HepG2 (cell line): ENCODE results near the gene LRP1B. TPM values are rescaled to one million over a fixed set of nuclear protein-coding genes. Genes with fewer than 3 reads are reported as not detected.

Source experiments
- ATAC-seq: fragments of 200-7000 bp; cut with Tn5 transposase; 3 replicates; pipeline ENCODE4 v1.9.1; 2020; ENCODE audit warnings: mild to moderate bottlenecking, moderate library complexity
- BruUV-seq: library from RNA; stranded (reverse); fragments of 400-500 nt; replicated peaks from 2 replicates; lab custom pipeline; 2021; lab: Mats Ljungman, UMichigan
- CTCF ChIA-PET: fragments of 300-600 bp; formaldehyde crosslinking; extraction: SDS; loops from one replicate; lab custom pipeline; 2021; ENCODE audit warnings: low total read pairs, inconsistent platforms, low intra/inter-chr PET ratio; lab: Yijun Ruan, JAX
- POLR2A ChIA-PET: fragments of 350-600 bp; sonication (Branson Sonifier 250); formaldehyde crosslinking; loops from one replicate; lab custom pipeline; 2020; ENCODE audit warnings: antibody characterized with exemption, inconsistent platforms; lab: Yijun Ruan, JAX
- DNase-seq: peaks from one replicate; pipeline ENCODE4 v3.0.0-alpha.2; 2015; ENCODE audit warnings: low spot score
- FAIRE-seq: peaks from 3 replicates; lab custom pipeline; 2011; peaks lifted over from hg19 to GRCh38; lab: Jason Lieb, UNC
- H2AFZ ChIP-seq: one replicate; pipeline ENCODE4 v1.6.1; 2011; ENCODE audit warnings: low read length, inconsistent platforms
- H3K27ac ChIP-seq: fragments of 300-600 bp; 3 replicates; pipeline ENCODE4 v1.8.0; 2011; ENCODE audit warnings: mixed run types, mild to moderate bottlenecking, mixed read lengths, low read length, inconsistent platforms; ENCODE audit not compliant: insufficient read depth; ENCODE audit errors: extremely low read length
- H3K27me3 ChIP-seq, 2 experiments: fragments of 200-600 bp in 1 of 2; 2 replicates in 1 of 2; 3 replicates in 1 of 2; pipeline versions ENCODE4 v1.6.0 to v1.8.0; 2011; ENCODE audit warnings: low read length in 2 of 2, mild to moderate bottlenecking in 2 of 2, moderate library complexity in 2 of 2, inconsistent platforms in 1 of 2; ENCODE audit not compliant: insufficient read depth in 2 of 2, control insufficient read depth in 1 of 2
- H3K36me3 ChIP-seq, 2 experiments: fragments of 200-600 bp in 1 of 2; replicated peaks in 1 of 2; 2 replicates in 1 of 2; 3 replicates in 1 of 2; pipeline versions ENCODE4 v1.5.1 to v1.8.0; 2011; ENCODE audit warnings: low read length in 2 of 2, inconsistent platforms in 1 of 2; ENCODE audit not compliant: insufficient read depth in 2 of 2, control insufficient read depth in 1 of 2
- H3K4me1 ChIP-seq: 2 replicates; pipeline ENCODE4 v1.5.1; 2012; ENCODE audit warnings: low read length, inconsistent platforms; ENCODE audit not compliant: insufficient read depth
- H3K4me2 ChIP-seq: 2 replicates; pipeline ENCODE4 v1.6.0; 2011; ENCODE audit warnings: low read depth, low read length, inconsistent platforms
- H3K4me3 ChIP-seq, 3 experiments: fragments of 200-600 bp in 1 of 3; sonication (generic), shearing (Covaris generic) in 1 of 3; replicated peaks in 1 of 3; 2 replicates each; pipeline ENCODE4 v1.5.1; 2011 to 2016; ENCODE audit warnings: low read length in 3 of 3, inconsistent platforms in 2 of 3, low read depth in 2 of 3, mild to moderate bottlenecking in 2 of 3, control low read depth in 1 of 3, mixed read lengths in 1 of 3; ENCODE audit not compliant: insufficient read depth in 1 of 3
- H3K79me2 ChIP-seq: one replicate; pipeline ENCODE4 v1.6.1; 2011; ENCODE audit warnings: low read length, inconsistent platforms; ENCODE audit not compliant: insufficient read depth
- H3K9ac ChIP-seq: 2 replicates; pipeline ENCODE4 v1.6.0; 2011; ENCODE audit warnings: mild to moderate bottlenecking, low read depth, low read length, inconsistent platforms; ENCODE audit not compliant: insufficient read depth
- H3K9me3 ChIP-seq: 2 replicates; pipeline ENCODE4 v1.5.1; 2012; ENCODE audit warnings: mild to moderate bottlenecking, low read length
- H4K20me1 ChIP-seq: 2 replicates; pipeline ENCODE4 v1.6.0; 2011; ENCODE audit warnings: inconsistent platforms, mild to moderate bottlenecking, low read length, moderate library complexity; ENCODE audit not compliant: insufficient read depth
- CEBPB ChIP-seq: IDR thresholded peaks from 2 replicates; pipeline ENCODE4 v1.6.1; 2011; ENCODE audit warnings: low read depth, low read length, improper control_type of control experiment, borderline replicate concordance
- FOXK2 ChIP-seq: fragments of 450-650 bp; IDR thresholded peaks from 2 replicates; pipeline ENCODE4 v1.6.1; 2016
- KLF13 ChIP-seq: sonication (generic); formaldehyde crosslinking; IDR thresholded peaks from 2 replicates; pipeline ENCODE4 v1.4.0; 2020; ENCODE audit warnings: mild to moderate bottlenecking, missing genetic modification reagents
- MAZ ChIP-seq, 2 experiments: sonication (generic) in 1 of 2; formaldehyde crosslinking in 1 of 2; IDR thresholded peaks; 2 replicates each; pipeline versions ENCODE4 v1.5.0 to v1.6.1; 2012 to 2020; ENCODE audit warnings: low read depth in 2 of 2, mild to moderate bottlenecking in 2 of 2, borderline replicate concordance in 1 of 2, improper control_type of control experiment in 1 of 2, low read length in 1 of 2, missing genetic modification reagents in 1 of 2, moderate library complexity in 1 of 2
- MXI1 ChIP-seq: IDR thresholded peaks from 3 replicates; pipeline ENCODE4 v1.6.1; 2012; ENCODE audit warnings: low read depth, low read length, inconsistent platforms, borderline replicate concordance
- SMAD3 ChIP-seq: sonication (generic); formaldehyde crosslinking; IDR thresholded peaks from 2 replicates; pipeline ENCODE4 v1.4.0; 2020; ENCODE audit warnings: missing genetic modification reagents
- TOPORS ChIP-seq: sonication (generic); formaldehyde crosslinking; IDR thresholded peaks from 2 replicates; pipeline ENCODE4 v1.8.0; 2023; ENCODE audit warnings: mild to moderate bottlenecking, missing genetic modification reagents
- ZBTB7B ChIP-seq: sonication (generic); formaldehyde crosslinking; IDR thresholded peaks from 2 replicates; pipeline ENCODE4 v1.4.0; 2020; ENCODE audit warnings: missing genetic modification reagents
- ZFP62 ChIP-seq: sonication (generic); formaldehyde crosslinking; IDR thresholded peaks from 2 replicates; pipeline ENCODE4 v1.4.0; 2020; ENCODE audit warnings: missing genetic modification reagents
- ZNF20 ChIP-seq: sonication (generic); formaldehyde crosslinking; IDR thresholded peaks from 2 replicates; pipeline ENCODE4 v1.4.0; 2020; ENCODE audit warnings: mild to moderate bottlenecking, moderate library complexity, missing genetic modification reagents
- WGBS: methylation state at CpG from one replicate; pipeline ENCODE4 v1.1.6; 2017; ENCODE audit warnings: low lambda C conversion rate; 5-methylcytosine and 5-hydroxymethylcytosine counted together
- in situ Hi-C: cut with HindIII; loops from 2 replicates; pipeline ENCODE4 v1.10.0; 2017; ENCODE audit warnings: low pct_unique_long_range_greater_than_20kb; ENCODE audit not compliant: extremely low pct_ligation_motif_present
- intact Hi-C: fragments of 100-400 bp; cut with micrococcal nuclease; formaldehyde crosslinking; loops from one replicate; pipeline ENCODE4 v1.10.0; 2022; ENCODE audit not compliant: unreplicated experiment
- polyA plus RNA-seq, 8 experiments: library from polyadenylated mRNA; depleted of rRNA in 3 of 8; stranded (reverse) in 7 of 8; unstranded in 1 of 8; fragments of >200 nt; fragmentation: Illumina TruSeq in 4 of 8; extraction: Trizol in 4 of 8; gene quantifications; 2 replicates each; pipeline versions ENCODE4 v1.2.1 to v1.2.3, GENCODE V29; 2011 to 2016; ENCODE audit warnings: low read depth in 4 of 8, missing spikeins in 1 of 8, mixed read lengths in 1 of 8; ENCODE audit not compliant: insufficient read depth in 1 of 8
- total RNA-seq, 5 experiments: library from RNA; depleted of rRNA; stranded (reverse); fragments of >200 nt; fragmentation: Illumina TruSeq; extraction: Trizol; gene quantifications; 2 replicates each; pipeline ENCODE4 v1.2.3, GENCODE V29; 2016; ENCODE audit warnings: low read depth in 1 of 5

Gene LRP1B
- total and polyA plus RNA-seq, 2 of the 13 experiments (the other 11 are each of a cell fraction or from before 2014, with no cell fraction given), result 0.04 TPM; not detected in 1

- TF ChIP-seq FOXK2 (no peak), ZBTB7B (CRISPR knock-in tag) (no peak), ZNF20 (CRISPR knock-in tag) (no peak), SMAD3 (CRISPR knock-in tag) (no peak), MXI1 (no peak), TOPORS (CRISPR knock-in tag) (no peak)
- TF ChIP-seq, all 625 proteins: peak for 0
Measured at GRCh38 chr2:141724426-141724825, 406.4 kb downstream of the LRP1B start (continued).

- Histone ChIP-seq H3K9ac (no peak overlapping the region), H3K4me1 (no peaks in the 10 kb centered on the region), H3K4me2 (no peak overlapping the region), H3K36me3 (no peaks in the 10 kb centered on the region), H3K9me3 (no peaks in the 10 kb centered on the region), H3K79me2 (no peaks in the 10 kb centered on the region), H3K4me3 (no peak overlapping the region), H2AFZ (no peak overlapping the region), H4K20me1 (no peaks in the 10 kb centered on the region), H3K27me3 (no peaks in the 10 kb centered on the region), H3K27ac (no peak overlapping the region)
- FAIRE-seq (no peak), DNase-seq (no peak), ATAC-seq (no peak)
- intact Hi-C loops, result no loop called here
- POLR2A ChIA-PET, result no interaction called here
- in situ Hi-C loops, result no loop called here
- CTCF ChIA-PET, result no interaction called here
- BruUV-seq, result no TSS peak
- under 1% methylated on average over 2 of the region's 2 CpGs for WGBS
- TF ChIP-seq ZFP62 (no peak), KLF13 (CRISPR knock-in tag) (no peak), MAZ (IDR thresholded peaks at IDR 0.05; ENCODE audit: borderline replicate concordance, low read depth, low read length) (no peak), MAZ (CRISPR knock-in tag; IDR thresholded peaks at IDR 0.05; ENCODE audit: low read depth) (no peak), CEBPB (peak; percentile 42; the same call in 1 of the 2 replicates)
Measured at GRCh38 chr2:141723814-141724213, 407.0 kb downstream of the LRP1B start.
